Stimulated activated naive CD8-positive, alpha-beta T cell treated with anti-CD3 and anti-CD28 coated beads, Interleukin-15, amount 100 ng/mL, for 72 hours (primary cell): Measurements from ENCODE around the gene AVL9.
"Not testable (repeated sequence)": the region's sequence is repeated elsewhere in the genome, so short reads cannot be mapped to it uniquely, and the experiment has no call there.

Source experiments
- ATAC-seq: fragments of 150-1000 bp; cut with Tn5 transposase; 2 replicates; pipeline ENCODE4 v1.10.0; 2021; ENCODE audit warnings: mild to moderate bottlenecking, moderate library complexity
- DNase-seq, 2 donors: peaks; one replicate each; pipeline ENCODE4 v3.0.0; 2021 to 2022
- H3K27ac Mint-ChIP-seq, 2 donors: one replicate each; pipeline ENCODE4 v1.8.0; 2022; ENCODE audit warnings: mild to moderate bottlenecking in 2 of 2, mixed read lengths in 2 of 2, moderate library complexity in 2 of 2
- H3K27me3 Mint-ChIP-seq: one replicate; pipeline ENCODE4 v1.8.0; 2022; ENCODE audit warnings: mixed read lengths
- H3K4me1 Mint-ChIP-seq: one replicate; pipeline ENCODE4 v1.8.0; 2022; ENCODE audit warnings: mild to moderate bottlenecking, mixed read lengths
- H3K4me3 Mint-ChIP-seq, 2 donors: one replicate each; pipeline ENCODE4 v1.8.0; 2022; ENCODE audit warnings: mild to moderate bottlenecking in 2 of 2, mixed read lengths in 2 of 2, moderate library complexity in 1 of 2
- H3K9me3 Mint-ChIP-seq, 2 donors: one replicate each; pipeline ENCODE4 v1.8.0; 2022; ENCODE audit warnings: mixed read lengths in 2 of 2

Gene AVL9

DNA sequence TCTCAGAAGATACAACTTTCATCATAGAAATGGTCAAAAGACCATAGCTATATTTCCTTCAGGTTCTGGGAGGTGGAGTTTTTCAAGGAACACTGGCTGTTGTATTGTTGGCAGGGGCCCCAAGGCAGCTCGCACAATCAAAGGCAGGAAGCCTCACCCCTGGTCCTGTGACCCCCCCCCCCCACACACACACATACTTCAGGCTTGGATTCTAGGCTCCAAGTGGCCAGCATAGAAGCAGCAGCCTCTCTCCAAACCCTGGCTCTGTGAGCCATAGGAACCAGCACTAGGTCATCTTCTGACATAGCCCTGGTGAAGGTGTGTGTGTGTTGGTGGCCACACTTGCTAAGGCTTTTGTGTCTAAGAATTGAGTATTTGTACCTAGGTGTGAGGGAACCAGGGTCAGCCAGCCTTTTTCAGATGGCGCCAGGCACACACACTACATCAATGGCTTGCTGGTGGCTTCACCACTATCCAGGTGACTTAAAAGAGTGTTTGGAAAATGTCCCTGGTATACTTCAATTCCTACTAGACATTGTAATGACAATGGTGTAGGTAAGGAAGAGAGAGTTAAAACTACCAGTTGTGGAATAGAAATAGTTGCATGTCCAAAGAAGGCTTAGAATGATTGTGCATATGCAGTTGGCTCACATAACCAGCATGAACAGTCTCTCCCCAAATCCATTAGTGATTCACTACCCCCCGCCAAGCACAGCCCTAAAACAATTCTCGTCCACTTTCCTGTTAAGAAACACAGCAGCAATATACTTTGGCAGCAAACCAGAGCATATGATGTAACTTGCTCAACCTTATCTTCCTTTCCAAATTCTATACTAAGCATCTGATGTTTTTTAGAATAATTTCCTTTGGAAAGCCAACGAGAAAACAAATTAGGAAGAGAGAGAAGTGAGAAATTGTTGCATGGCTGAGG is 91.3 kb downstream of the AVL9 start:
- no peak for ATAC-seq
- peak overlapping the region in 1 of 2 donors; percentile 27 for H3K27ac Mint-ChIP-seq
- no peaks in the 10 kb centered on the region for H3K27me3 Mint-ChIP-seq
- H3K9me3 Mint-ChIP-seq, result no peaks in the 10 kb centered on the region
- peaks cover 32% of the 10 kb centered on the region for H3K4me1 Mint-ChIP-seq
- no peak for DNase-seq
- H3K4me3 Mint-ChIP-seq, result no peak overlapping the region

DNA sequence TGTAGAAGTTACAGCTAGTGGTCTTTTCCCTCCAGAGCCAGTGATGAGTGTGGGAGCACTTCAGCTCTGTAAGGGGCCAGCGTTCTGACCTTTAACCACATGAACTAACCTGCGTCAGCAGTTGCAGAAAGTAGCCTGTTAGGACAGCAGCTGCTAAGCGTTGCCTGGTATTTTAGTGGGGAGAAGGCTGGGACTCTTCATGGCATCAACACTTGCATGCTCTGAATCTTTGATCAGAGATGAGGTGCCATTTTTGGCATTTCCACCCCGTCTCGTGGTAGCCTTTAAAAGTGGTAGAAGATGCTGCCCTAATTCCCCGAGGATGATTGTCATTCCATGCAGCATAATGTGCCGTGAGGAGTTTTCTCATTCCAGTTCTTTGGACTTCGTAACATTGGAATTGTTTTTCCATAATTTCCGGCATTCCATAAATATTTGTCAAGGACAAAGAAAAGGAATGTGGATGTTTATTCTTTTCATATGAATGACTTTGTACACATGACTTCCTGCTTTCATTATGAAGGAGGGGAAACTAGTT is 92.2 kb downstream of the AVL9 start:
- Mint-ChIP-seq H3K27me3 (no peaks in the 10 kb centered on the region), H3K9me3 (no peaks in the 10 kb centered on the region), H3K27ac (no peak overlapping the region), H3K4me1 (peaks cover 32% of the 10 kb centered on the region), H3K4me3 (no peak overlapping the region)
- ATAC-seq, result no peak
- DNase-seq, result no peak

DNA sequence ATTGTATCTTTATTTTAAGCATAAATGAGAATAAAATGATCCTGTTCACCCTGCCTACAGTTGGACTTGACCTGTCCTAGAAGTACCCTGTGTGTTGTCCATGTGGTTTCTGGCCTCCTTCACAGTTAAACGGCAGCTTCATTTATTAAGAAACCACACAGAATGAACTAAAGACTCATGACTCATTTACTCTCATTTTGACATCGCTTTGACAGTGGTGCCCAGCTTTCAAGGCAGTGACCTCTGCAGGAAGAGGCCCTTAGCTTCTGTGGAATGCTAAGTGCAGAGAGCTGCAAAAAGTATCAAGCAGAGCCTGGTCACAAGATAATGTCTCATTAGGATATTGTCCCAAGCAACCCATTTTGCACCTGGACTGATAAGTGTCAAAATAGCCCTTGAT is 93.4 kb downstream of the AVL9 start:
- Mint-ChIP-seq H3K9me3 (no peaks in the 10 kb centered on the region), H3K27ac (peak overlapping the region in 1 of 2 donors; percentile 59), H3K4me3 (peak overlapping the region; percentile 13 to 47), H3K4me1 (peaks cover 32% of the 10 kb centered on the region), H3K27me3 (peaks cover 2% of the 10 kb centered on the region)
- peak; percentile 89 for ATAC-seq
- peak; percentile 14 to 45 for DNase-seq

DNA sequence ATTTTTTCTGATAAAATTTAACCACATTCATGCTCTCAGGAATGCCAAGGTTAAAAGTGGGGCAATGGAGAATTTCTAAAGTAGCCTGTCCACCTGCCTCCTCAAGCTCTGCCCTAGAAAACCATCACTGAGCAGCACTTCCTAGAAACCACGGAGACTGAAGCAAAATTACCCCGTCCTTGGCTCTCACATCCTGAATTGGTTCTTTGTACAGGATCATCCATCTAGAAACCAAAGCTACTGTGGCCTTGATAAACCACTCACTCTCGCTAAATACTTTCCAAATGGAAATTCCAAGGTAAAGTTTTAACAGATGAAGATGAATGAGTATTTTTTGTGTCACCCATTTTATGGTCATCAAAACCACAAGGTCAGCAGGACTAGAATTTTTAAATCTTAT is 96.6 kb downstream of the AVL9 start:
- Mint-ChIP-seq H3K27me3 (peaks cover 7% of the 10 kb centered on the region), H3K4me3 (no peak overlapping the region), H3K9me3 (no peaks in the 10 kb centered on the region), H3K4me1 (peaks cover 24% of the 10 kb centered on the region), H3K27ac (no peak overlapping the region)
- DNase-seq (no peak), ATAC-seq (no peak)

DNA sequence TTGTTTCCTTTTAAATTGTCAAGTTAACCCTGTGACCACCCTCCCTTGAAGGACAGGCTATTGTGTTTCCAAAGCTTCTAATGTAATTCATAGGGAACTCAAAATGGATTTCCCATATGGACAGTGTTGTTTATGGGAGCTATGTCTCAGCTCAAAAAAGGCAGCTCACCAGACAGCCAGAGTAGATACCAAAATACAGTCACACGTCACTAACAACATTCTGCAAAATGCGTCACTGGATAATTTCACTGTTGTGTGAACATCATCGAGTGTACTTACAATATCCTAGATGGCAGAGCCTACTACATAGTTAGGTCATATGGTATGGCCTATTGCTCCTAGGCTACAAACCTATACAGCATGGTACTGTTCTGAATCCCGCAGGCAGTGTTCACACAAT is 97.4 kb downstream of the AVL9 start:
- H3K9me3 Mint-ChIP-seq, result peaks cover 0 to 4% of the 10 kb centered on the region in 2 donors
- H3K4me1 Mint-ChIP-seq, result peaks cover 16% of the 10 kb centered on the region
- H3K4me3 Mint-ChIP-seq, result no peak overlapping the region

DNA sequence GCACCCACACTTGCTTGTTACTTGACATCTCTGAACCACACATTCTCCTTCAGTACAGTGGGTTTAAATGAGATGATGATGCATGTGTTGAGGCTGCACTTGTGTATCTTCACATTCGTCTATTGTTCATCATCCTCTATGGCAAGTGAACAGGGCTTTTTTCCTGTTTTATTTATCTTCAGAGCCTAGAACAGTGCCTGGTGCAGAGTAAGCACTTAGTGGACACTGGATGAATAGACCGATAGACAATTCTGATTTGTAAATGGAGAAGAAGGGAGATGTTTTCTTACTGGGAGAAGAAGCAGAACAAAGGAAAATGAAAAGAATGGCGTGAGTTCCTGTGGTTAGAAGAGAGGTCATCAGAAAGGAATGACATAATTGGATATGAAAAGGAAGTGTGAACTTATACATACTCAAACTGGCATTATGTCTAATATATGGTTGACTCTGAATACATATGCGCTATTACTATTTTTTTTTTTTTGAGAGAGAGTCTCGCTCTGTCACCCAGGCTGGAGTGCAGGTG is 99.7 kb downstream of the AVL9 start:
- Mint-ChIP-seq H3K27me3 (peaks cover 27% of the 10 kb centered on the region), H3K4me3 (no peak overlapping the region), H3K4me1 (no peaks in the 10 kb centered on the region), H3K9me3 (peaks cover 0 to 12% of the 10 kb centered on the region in 2 donors), H3K27ac (no peak overlapping the region)
- ATAC-seq (no peak), DNase-seq (no peak)

More for the DNA sequence above, 97.4 kb downstream of the AVL9 start:
- Mint-ChIP-seq H3K27ac (no peak overlapping the region), H3K27me3 (peaks cover 12% of the 10 kb centered on the region)
- no peak for ATAC-seq
- DNase-seq, result no peak

DNA sequence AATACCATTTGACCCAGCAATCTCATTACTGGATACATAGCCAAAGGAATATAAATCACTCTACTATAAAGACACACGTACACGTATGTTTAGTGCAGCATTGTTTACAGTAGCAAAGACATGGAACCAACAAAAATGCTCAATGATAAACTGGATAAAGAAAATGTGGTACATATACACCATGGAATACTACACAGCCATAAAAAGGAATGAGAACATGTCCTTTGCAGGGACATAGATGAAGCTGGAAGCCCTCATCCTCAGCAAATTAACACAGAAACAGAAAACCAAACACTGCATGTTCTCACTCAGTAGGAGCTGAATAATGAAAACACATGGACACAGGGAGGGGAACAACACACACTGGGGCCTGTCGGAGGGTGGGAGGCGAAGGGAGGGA is 105.9 kb downstream of the AVL9 start:
- DNase-seq, ATAC-seq, H3K4me3 Mint-ChIP-seq, H3K27ac Mint-ChIP-seq, H3K4me1 Mint-ChIP-seq: not testable (repeated sequence)
- H3K9me3 Mint-ChIP-seq, result peaks cover 0 to 21% of the 10 kb centered on the region in 2 donors
- peaks cover 20% of the 10 kb centered on the region for H3K27me3 Mint-ChIP-seq

DNA sequence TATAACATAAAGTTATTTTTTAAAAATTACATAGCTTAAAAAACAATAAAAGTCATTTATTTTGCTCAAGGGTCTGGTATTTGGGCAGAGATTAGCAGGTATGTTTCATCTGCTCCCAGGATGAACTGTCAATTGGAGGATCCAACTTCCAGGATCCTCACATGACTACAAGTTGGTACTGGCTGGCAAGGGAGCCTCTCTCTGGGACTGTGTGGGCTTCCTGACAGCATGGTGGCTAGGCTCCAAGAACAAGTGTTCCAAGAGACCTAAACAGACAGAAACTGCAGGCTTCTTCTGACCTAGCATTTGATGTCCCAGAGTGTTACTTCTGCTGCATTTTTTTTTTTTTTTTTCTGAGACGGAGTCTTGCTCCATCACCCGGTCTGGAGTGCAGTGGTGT is 107.2 kb downstream of the AVL9 start:
- no peak for ATAC-seq
- Mint-ChIP-seq H3K9me3 (peaks cover 0 to 20% of the 10 kb centered on the region in 2 donors), H3K4me1 (no peaks in the 10 kb centered on the region), H3K27me3 (peaks cover 18% of the 10 kb centered on the region), H3K27ac (no peak overlapping the region), H3K4me3 (no peak overlapping the region)
- DNase-seq, result no peak

DNA sequence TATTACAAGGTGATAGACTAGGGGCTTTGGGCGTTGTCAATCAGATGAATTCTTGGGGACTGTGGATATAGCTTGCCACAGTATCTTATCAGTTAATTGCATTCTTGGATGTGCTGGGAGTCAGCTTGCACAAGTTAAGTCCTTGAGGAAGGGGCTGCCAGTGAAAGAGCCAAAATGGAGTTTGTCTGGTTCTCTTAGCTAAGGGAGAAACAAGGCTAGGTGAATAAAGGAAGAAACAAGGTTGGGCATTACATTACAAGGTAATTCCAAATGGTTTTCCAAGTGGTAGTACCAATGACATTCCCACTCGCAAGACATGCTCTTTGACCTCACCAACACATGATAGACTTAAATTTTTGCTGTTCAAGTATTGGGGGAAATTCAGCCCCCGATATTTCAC is 108.2 kb downstream of the AVL9 start:
- not testable (repeated sequence) for H3K4me3 Mint-ChIP-seq, H3K4me1 Mint-ChIP-seq, ATAC-seq, H3K9me3 Mint-ChIP-seq, H3K27me3 Mint-ChIP-seq, H3K27ac Mint-ChIP-seq, DNase-seq

DNA sequence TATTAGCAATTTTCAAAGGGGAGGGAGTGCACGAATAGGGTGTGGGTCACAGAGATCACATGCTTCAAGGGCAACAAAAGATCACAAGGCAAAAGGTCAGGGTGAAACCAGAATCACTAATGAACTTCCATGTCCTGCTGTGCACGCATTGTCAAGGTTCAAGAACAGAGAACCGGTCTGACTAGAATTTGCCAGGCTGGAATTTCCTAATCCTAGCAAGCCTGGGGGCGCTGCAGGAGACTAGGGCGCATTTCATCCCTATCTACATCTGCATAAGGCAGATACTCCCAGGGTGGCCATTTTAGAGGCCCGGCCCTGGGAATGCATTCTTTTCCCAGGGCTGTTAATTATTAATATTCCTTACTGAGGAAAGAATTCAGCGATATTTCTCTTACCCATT is 108.8 kb downstream of the AVL9 start:
- not testable (repeated sequence) for H3K27me3 Mint-ChIP-seq

DNA sequence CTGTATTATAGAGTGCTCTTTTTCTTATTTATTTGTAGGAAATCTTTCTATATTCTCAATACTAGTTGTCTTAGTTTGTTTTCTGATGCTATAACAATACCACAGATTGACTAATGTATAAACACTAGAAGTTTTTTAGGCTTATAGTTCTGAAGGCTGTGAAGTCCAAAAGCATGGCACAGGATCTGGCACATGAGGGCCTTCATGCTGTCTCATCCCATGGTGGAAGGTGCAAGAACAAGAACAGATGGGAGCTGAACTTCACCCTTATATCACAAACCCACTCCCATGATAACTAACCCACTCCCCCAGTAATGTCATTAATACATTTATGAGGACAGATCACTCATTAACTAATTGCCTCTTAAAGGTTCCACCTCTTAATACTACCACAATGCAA is 109.7 kb downstream of the AVL9 start:
- H3K4me1 Mint-ChIP-seq, result no peaks in the 10 kb centered on the region
- DNase-seq, result no peak
- H3K9me3 Mint-ChIP-seq, result peaks cover 0 to 9% of the 10 kb centered on the region in 2 donors
- no peak for ATAC-seq
- no peaks in the 10 kb centered on the region for H3K27me3 Mint-ChIP-seq
- no peak overlapping the region for H3K4me3 Mint-ChIP-seq
- no peak overlapping the region for H3K27ac Mint-ChIP-seq

More for the DNA sequence above, 108.8 kb downstream of the AVL9 start:
- H3K4me3 Mint-ChIP-seq, H3K27ac Mint-ChIP-seq, DNase-seq, ATAC-seq, H3K4me1 Mint-ChIP-seq, H3K9me3 Mint-ChIP-seq: not testable (repeated sequence)

DNA sequence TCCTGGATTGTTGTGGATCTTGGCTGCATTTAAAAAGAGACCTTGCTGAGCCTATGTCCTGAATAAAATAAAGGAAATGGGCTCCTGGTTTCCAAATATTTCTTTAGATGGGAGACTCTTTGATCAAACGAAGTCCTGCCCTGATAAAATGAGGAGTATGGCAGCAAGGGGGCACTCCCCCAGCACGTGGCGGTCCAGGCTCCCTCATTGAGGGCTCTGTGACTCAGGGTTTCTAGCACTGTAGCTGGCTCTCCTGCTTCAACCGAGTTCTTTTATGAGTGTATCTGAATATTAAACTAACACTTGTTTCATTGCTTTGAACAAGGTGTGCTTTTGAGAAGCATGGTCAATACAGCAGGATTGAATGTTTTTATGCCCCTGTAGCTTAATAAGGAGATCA is 114.2 kb downstream of the AVL9 start:
- ATAC-seq (no peak), DNase-seq (no peak)
- Mint-ChIP-seq H3K27ac (no peak overlapping the region), H3K27me3 (no peaks in the 10 kb centered on the region), H3K9me3 (peaks cover 0 to 9% of the 10 kb centered on the region in 2 donors), H3K4me3 (no peak overlapping the region), H3K4me1 (no peaks in the 10 kb centered on the region)

DNA sequence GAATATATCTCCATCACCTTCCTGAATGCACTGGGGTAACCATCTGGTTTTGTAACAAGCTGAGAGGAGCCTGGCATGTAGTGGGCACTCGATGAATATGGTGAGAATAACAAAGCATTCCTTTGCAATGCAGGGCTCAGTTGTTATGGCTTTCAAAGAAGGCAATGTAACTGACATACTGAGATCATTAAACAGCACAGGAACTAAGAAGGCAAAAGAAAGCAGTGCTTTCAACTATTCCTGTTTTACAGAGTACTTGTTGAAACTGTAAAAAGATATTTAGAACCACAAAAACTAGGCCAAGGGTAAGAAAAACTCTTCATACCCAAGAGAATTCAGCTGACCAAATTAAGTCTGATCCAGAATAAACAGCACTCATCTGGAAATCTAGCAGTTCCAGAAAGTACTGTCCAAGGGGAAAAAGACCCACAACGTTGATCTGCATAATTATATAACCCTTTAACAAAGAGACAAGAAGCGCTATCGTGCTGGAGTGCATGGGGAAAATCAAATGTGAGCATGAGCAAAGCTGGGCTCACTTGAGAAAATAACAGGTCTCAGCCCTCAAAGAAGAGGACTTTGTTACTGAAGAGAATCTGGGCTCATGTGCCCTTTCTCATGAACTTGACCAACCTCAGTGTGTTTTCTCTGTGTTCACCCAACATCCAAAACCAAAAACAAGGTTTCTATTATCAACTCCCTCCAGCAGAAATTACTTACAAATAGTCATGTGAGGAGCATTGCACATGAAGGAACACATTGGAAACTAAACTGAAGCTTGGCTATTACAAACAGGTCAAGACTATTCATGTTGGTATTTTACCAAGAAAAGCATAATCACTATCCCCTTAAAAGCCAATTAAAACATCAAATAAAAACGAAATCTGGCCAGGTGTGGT is 116.2 kb downstream of the AVL9 start:
- no peak for ATAC-seq

DNA sequence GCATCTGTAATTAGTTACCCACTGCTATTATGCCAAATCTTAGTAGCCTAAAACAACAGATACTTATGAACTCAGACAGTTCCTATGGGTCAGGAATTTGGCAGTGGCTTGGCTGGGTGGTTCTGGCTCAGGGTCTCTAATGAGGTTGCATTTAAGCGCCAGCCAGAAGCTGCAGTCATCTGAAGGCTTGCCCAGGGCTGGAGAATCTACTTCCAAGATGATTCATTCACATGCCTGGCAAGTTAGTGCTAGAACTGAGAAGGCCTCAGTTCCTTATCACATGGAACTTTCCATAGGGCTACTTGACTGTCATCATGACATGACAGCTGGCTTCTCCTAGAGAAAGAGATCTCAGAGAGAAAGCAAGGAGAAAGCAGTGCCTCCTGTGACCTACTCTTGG is 121.3 kb downstream of the AVL9 start:
- H3K9me3 Mint-ChIP-seq, result no peaks in the 10 kb centered on the region
- no peaks in the 10 kb centered on the region for H3K4me1 Mint-ChIP-seq
- ATAC-seq (no peak), DNase-seq (no peak)
- H3K4me3 Mint-ChIP-seq, result no peak overlapping the region
- no peak overlapping the region for H3K27ac Mint-ChIP-seq
- H3K27me3 Mint-ChIP-seq, result peaks cover 14% of the 10 kb centered on the region

More for the DNA sequence above, 116.2 kb downstream of the AVL9 start:
- Mint-ChIP-seq H3K4me3 (no peak overlapping the region), H3K27ac (no peak overlapping the region), H3K4me1 (no peaks in the 10 kb centered on the region), H3K27me3 (no peaks in the 10 kb centered on the region), H3K9me3 (no peaks in the 10 kb centered on the region)
- no peak for DNase-seq

DNA sequence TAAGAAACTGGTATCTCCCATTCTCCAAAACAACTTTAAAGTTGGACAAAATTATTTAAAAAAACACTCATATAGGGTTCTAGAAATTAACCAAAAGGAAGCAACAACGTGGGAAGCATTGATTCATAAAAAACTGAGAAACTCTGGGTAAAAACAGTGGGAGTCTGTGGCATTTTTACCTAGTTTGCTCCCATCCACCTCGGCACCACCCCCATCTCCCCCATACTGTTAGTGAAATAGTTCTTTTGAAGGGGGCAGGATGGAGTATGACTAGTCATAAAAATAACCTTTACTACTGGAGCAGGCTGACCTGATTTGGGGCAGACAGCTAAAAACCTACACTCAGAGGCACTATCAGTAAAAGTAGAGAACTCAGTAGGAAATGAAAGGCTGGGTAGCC is 123.2 kb downstream of the AVL9 start:
- no peak for DNase-seq
- H3K9me3 Mint-ChIP-seq, result no peaks in the 10 kb centered on the region
- H3K4me3 Mint-ChIP-seq, result no peak overlapping the region
- no peak overlapping the region for H3K27ac Mint-ChIP-seq
- no peak for ATAC-seq
- H3K27me3 Mint-ChIP-seq, result peaks cover 14% of the 10 kb centered on the region
- H3K4me1 Mint-ChIP-seq, result no peaks in the 10 kb centered on the region
